Measurements from ENCODE around the gene TMOD4.

GRCh38 chr1:151167116-151167515 is 8.7 kb downstream of the TMOD4 start:
- TF ChIP-seq YY1 (IDR thresholded peaks at IDR 0.05; ENCODE audit: insufficient read depth, insufficient replicate concordance, low read depth, low read length), result no peak
- no peak for TF ChIP-seq MBD4 (IDR thresholded peaks at IDR 0.05; ENCODE audit: borderline replicate concordance, low read length)
- no peak for TF ChIP-seq SOX5 (CRISPR knock-in tag; IDR thresholded peaks at IDR 0.05; ENCODE audit: borderline replicate concordance)
- TF ChIP-seq CTCF (CRISPR knock-in tag; IDR thresholded peaks at IDR 0.05), result no peak
- TF ChIP-seq TFDP2 (CRISPR knock-in tag; IDR thresholded peaks at IDR 0.05), result no peak
- TF ChIP-seq NFIC (IDR thresholded peaks at IDR 0.05; ENCODE audit: low read length), result no peak
- no peak for TF ChIP-seq KLF16 (CRISPR knock-in tag; IDR thresholded peaks at IDR 0.05)

Measured in HepG2 (cell line).